ENCODE data around the gene WHAMM.
A peak's percentile ranks its signal among the peaks of the same experiment; 100 is the strongest.

Gene WHAMM

DNA sequence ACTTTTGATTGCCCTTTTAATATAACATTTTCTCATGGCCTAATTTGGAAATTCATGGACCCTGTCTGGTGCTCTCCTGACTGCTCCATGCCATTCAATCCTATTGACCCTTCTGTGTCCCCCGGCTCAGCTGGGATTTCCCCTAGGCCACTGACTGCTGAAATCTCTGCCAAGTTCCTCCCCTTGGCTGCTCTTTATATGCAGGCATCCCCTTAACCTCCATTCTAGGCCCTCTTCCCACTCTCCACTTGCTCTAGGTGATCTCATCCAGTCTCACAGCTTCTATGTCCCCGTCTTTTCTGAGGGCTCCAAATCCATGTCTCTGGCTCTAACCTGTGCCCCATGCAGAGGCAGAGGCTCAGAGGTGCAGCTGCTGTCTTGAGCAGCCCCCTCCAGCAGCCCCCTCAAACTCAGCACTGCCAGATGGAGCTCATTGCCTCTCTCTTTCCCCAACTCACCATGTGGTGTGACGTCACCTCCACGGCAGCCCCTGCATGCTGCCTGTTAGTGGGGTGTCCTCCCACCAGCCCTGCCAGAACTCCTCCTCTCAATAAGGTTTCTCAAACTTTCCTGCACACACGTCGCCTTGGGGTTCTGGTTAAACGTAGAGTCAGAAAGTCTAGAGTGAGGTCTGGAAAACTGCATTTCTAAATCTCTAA, 10.1 kb upstream of the WHAMM start:
- TF ChIP-seq, protein P1, sequence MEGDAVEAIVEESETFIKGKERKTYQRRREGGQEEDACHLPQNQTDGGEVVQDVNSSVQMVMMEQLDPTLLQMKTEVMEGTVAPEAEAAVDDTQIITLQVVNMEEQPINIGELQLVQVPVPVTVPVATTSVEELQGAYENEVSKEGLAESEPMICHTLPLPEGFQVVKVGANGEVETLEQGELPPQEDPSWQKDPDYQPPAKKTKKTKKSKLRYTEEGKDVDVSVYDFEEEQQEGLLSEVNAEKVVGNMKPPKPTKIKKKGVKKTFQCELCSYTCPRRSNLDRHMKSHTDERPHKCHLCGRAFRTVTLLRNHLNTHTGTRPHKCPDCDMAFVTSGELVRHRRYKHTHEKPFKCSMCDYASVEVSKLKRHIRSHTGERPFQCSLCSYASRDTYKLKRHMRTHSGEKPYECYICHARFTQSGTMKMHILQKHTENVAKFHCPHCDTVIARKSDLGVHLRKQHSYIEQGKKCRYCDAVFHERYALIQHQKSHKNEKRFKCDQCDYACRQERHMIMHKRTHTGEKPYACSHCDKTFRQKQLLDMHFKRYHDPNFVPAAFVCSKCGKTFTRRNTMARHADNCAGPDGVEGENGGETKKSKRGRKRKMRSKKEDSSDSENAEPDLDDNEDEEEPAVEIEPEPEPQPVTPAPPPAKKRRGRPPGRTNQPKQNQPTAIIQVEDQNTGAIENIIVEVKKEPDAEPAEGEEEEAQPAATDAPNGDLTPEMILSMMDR (conservative IDR thresholded peaks at IDR 0.05; ENCODE audit: control insufficient read depth, insufficient read depth, low read depth, low read length) = no peak
- no peak for DNase-seq (ENCODE audit: low read depth)
- H3K4me3 ChIP-seq (ENCODE audit: control insufficient read depth, low read depth, low read length) = no peak overlapping the region

DNA sequence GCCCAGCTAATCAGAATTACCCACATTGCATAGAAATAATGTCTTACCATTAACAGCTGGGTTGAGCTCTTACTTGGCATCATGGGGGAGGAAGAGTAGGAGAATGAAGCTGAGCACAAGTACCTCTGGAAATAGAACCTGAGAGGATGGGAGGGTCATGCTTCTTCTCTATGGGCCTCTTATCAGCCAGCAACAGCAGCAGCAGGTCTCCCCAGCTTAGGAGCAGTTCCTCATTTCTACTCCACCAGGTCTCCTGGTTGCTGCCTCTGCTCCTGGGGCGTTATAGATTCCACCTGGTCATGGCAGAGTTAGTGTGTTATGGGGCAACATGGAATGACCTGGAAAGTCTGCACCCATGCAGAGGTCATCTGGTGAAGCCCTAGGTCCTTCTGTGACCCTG, 6.9 kb upstream of the WHAMM start:
- TF ChIP-seq, protein P1 (conservative IDR thresholded peaks at IDR 0.05; ENCODE audit: control insufficient read depth, insufficient read depth, low read depth, low read length) = no peak
- DNase-seq (ENCODE audit: low read depth) = no peak
- no peak overlapping the region for H3K4me3 ChIP-seq (ENCODE audit: control insufficient read depth, low read depth, low read length)

DNA sequence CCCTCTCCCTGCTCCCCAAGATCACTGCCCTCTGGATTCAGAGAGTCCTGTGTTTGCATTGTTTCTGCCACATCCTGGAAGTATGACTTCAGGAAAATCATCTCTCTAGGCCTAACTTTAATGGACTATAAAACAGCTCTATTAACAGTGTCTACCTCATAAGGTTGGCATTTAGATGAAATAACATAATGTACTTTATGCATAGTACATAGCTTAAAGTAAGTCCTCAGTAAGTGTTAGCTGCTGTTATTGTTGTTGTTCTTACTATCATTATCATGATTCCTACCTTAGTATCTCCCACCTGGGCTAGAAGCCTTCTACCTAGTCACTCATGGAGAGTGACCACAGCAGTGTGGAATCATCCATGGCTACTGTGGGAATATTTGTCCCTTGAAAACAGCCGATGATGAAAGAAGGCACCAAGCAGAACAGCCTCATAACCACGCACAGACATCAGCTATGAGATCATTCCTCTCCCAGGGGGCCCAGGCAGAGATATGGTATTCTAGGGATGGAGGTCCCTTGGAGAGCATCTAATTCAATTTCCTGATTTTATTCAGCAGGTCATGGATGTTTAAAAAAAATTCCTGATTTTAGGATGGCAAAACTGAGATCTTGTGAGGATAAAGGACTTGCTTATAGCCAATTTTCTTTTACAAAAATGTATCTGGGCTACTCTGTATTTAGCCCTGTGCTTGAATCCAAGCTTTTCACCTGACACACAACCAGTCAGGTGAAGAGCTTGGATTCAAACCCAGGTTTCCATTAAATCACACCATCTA, 5.4 kb upstream of the WHAMM start:
- no peak overlapping the region for H3K4me3 ChIP-seq (ENCODE audit: control insufficient read depth, low read depth, low read length)
- peak; percentile 56 for DNase-seq (ENCODE audit: low read depth)
- TF ChIP-seq, protein P1 (conservative IDR thresholded peaks at IDR 0.05; ENCODE audit: control insufficient read depth, insufficient read depth, low read depth, low read length) = no peak

DNA sequence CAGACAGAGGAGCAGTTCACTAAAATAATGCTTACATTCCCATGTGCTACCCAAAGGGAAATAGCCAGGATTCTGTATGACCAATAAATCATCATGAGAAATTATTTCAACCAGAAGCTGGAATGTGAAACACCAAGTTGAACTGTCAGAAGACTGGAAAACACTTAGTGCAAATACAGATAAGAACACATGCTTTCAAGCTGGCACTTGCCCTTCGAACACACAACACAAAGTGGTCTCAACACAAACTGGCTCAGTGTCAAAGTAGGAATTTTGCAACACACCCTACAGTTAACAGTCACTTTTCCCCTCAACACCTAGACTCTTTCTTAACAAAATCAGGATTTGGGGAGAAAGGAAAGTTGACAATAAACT, 4.9 kb upstream of the WHAMM start:
- H3K4me3 ChIP-seq (ENCODE audit: control insufficient read depth, low read depth, low read length) = no peak overlapping the region
- DNase-seq (ENCODE audit: low read depth) = no peak
- TF ChIP-seq, protein P1 (conservative IDR thresholded peaks at IDR 0.05; ENCODE audit: control insufficient read depth, insufficient read depth, low read depth, low read length) = no peak

DNA sequence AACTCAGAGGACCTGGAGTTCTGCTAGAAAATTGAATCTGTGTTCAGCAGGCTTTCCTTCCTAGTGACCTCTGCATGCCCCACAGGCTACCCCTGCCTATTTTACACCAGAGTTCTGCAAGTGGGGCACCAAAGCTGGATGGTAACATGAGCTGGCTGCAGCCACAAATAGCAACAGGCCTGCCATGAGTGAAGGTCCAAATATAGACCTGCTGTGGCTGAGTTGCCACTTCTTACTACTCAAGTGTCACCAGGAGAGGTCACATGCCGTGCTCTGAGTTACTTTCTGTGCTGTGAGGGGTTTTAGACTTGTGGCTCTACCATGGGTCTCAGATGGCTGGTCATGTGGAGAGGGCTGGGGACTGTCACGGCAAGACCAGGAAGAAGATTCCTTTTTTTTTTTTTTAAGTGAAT, 3.4 kb upstream of the WHAMM start, which contains the start of gene FSD2:
Gene FSD2, minus strand, starts transcription at position 76 of the 413 bp plus-strand sequence. CDS start 18,679 bp downstream, outside the sequence.
- DNase-seq (ENCODE audit: low read depth) = no peak
- TF ChIP-seq, protein P1 (conservative IDR thresholded peaks at IDR 0.05; ENCODE audit: control insufficient read depth, insufficient read depth, low read depth, low read length) = no peak
- H3K4me3 ChIP-seq (ENCODE audit: control insufficient read depth, low read depth, low read length) = no peak within 1 kb of the TSS

DNA sequence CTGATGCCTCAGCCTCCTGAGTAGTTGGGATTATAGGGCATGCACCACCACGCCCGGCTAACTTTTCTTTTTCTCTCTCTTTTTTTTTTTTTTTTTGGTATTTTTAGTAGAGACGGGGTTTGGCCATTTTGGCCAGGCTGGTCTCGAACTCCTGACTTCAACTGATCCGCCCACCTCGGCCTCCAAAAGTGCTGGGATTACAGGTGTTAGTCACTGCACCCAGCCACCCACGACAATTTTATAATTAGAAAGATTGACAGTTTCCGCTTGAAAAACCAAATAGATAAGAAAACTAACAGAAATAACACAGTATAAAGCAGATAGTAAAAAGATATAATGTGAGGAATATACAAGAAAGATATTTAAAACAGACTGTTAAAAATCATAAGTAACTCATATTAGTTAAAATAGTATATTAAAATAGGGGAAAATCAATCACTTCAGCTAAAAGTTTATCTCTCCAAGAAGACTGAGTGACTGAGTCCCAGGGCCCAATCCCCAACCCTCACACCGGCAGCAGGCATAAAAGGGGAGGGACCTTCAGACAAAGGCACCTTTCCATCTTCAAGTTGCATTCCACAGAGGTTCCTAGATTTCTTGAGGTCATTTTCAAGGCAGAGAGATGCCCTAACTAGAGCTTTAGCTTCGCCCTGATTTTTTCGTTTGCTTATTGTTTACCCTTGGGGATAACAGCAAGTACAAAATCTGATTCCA, 1.4 kb upstream of the WHAMM start:
- TF ChIP-seq, protein P1 (conservative IDR thresholded peaks at IDR 0.05; ENCODE audit: control insufficient read depth, insufficient read depth, low read depth, low read length) = no peak
- no peak overlapping the region for H3K4me3 ChIP-seq (ENCODE audit: control insufficient read depth, low read depth, low read length)
- no peak for DNase-seq (ENCODE audit: low read depth)

Measured in fibroblast of mammary gland (primary cell).